Measurements from ENCODE around the gene NEGR1. TPM values are rescaled to one million over a fixed set of nuclear protein-coding genes. Genes with fewer than 3 reads are reported as not detected.
A peak's percentile ranks its signal among the peaks of the same experiment; 100 is the strongest.

NEGR1 gene
- total RNA-seq, 1 donor from 2014 or later: 0.58 TPM

- Mint-ChIP-seq H3K9me3 (no peaks in the 10 kb centered on the region), H3K27me3 (ENCODE audit: low read depth) (no peaks in the 10 kb centered on the region), H3K4me1 (no peaks in the 10 kb centered on the region), H3K36me3 (ENCODE audit: low read depth) (no peaks in the 10 kb centered on the region), H3K27ac (ENCODE audit: unreplicated experiment) (no peak overlapping the region), H3K4me3 (no peak overlapping the region)
- DNase-seq (ENCODE audit: low read depth, low spot score): no peak
- no peak for TF ChIP-seq CTCF (conservative IDR thresholded peaks at IDR 0.05)
These were observed 920.3 kb downstream of the NEGR1 start for GRCh38 chr1:71362076-71362475.

GRCh38 chr1:71357708-71358107 lies 924.6 kb downstream of the NEGR1 start:
- DNase-seq (ENCODE audit: low read depth, low spot score): no peak
- TF ChIP-seq CTCF (conservative IDR thresholded peaks at IDR 0.05): peak; percentile 21
- no peaks in the 10 kb centered on the region for H3K4me1 Mint-ChIP-seq
- H3K27me3 Mint-ChIP-seq (ENCODE audit: low read depth): peaks cover 2% of the 10 kb centered on the region
- H3K36me3 Mint-ChIP-seq (ENCODE audit: low read depth): no peaks in the 10 kb centered on the region
- no peak overlapping the region for H3K4me3 Mint-ChIP-seq
- no peaks in the 10 kb centered on the region for H3K9me3 Mint-ChIP-seq
- H3K27ac Mint-ChIP-seq (ENCODE audit: unreplicated experiment): no peak overlapping the region

GRCh38 chr1:71351438-71351837 lies 930.9 kb downstream of the NEGR1 start:
- peaks cover 4% of the 10 kb centered on the region for H3K27me3 Mint-ChIP-seq (ENCODE audit: low read depth)
- no peak for DNase-seq (ENCODE audit: low read depth, low spot score)
- TF ChIP-seq CTCF (conservative IDR thresholded peaks at IDR 0.05): no peak
- no peak overlapping the region for H3K4me3 Mint-ChIP-seq
- no peaks in the 10 kb centered on the region for H3K4me1 Mint-ChIP-seq
- no peak overlapping the region for H3K27ac Mint-ChIP-seq (ENCODE audit: unreplicated experiment)
- peaks cover 3% of the 10 kb centered on the region for H3K9me3 Mint-ChIP-seq
- no peaks in the 10 kb centered on the region for H3K36me3 Mint-ChIP-seq (ENCODE audit: low read depth)

GRCh38 chr1:71350805-71351204 lies 931.5 kb downstream of the NEGR1 start:
- peaks cover 4% of the 10 kb centered on the region for H3K27me3 Mint-ChIP-seq (ENCODE audit: low read depth)
- H3K27ac Mint-ChIP-seq (ENCODE audit: unreplicated experiment): no peak overlapping the region

GRCh38 chr1:71350330-71350729 lies 932.0 kb downstream of the NEGR1 start:
- Mint-ChIP-seq H3K4me1 (no peaks in the 10 kb centered on the region), H3K36me3 (ENCODE audit: low read depth) (no peaks in the 10 kb centered on the region), H3K27me3 (ENCODE audit: low read depth) (peaks cover 4% of the 10 kb centered on the region), H3K27ac (ENCODE audit: unreplicated experiment) (no peak overlapping the region), H3K9me3 (peaks cover 3% of the 10 kb centered on the region), H3K4me3 (no peak overlapping the region)
- DNase-seq (ENCODE audit: low read depth, low spot score): no peak
- no peak for TF ChIP-seq CTCF (conservative IDR thresholded peaks at IDR 0.05)

More at GRCh38 chr1:71350805-71351204, 931.5 kb downstream of the NEGR1 start:
- Mint-ChIP-seq H3K36me3 (ENCODE audit: low read depth) (no peaks in the 10 kb centered on the region), H3K4me3 (no peak overlapping the region), H3K9me3 (peaks cover 3% of the 10 kb centered on the region), H3K4me1 (no peaks in the 10 kb centered on the region)
- DNase-seq (ENCODE audit: low read depth, low spot score): no peak
- no peak for TF ChIP-seq CTCF (conservative IDR thresholded peaks at IDR 0.05)
